Panc1 (cell line): ENCODE data around the gene KLHL30. TPM values are rescaled to one million over a fixed set of nuclear protein-coding genes. Genes with fewer than 3 reads are reported as not detected.

Experiments
- ATAC-seq: fragments of 200-7000 bp; cut with Tn5 transposase; 2 replicates; pipeline ENCODE4 v1.9.1; 2020; ENCODE audit warnings: mild to moderate bottlenecking, moderate library complexity
- BruUV-seq: library from RNA; stranded (reverse); fragments of 400-500 nt; replicated peaks from 2 replicates; lab custom pipeline; 2021; lab: Mats Ljungman, UMichigan
- CTCF ChIA-PET: fragments of 300-600 bp; sonication (Branson Sonifier 250); formaldehyde crosslinking; loops from one replicate; lab custom pipeline; 2022; ENCODE audit warnings: antibody characterized with exemption; lab: Charles Lee
- POLR2A ChIA-PET: fragments of 300-600 bp; sonication (Branson Sonifier 250); formaldehyde crosslinking; loops from one replicate; lab custom pipeline; 2022; ENCODE audit warnings: antibody characterized with exemption; lab: Charles Lee
- DNase-seq: peaks from one replicate; pipeline ENCODE4 v3.0.0-alpha.2; 2010; ENCODE audit warnings: low read depth, low spot score
- H3K27ac ChIP-seq: 2 replicates; pipeline ENCODE4 v1.5.1; 2011; ENCODE audit warnings: mild to moderate bottlenecking, low read length, inconsistent platforms
- H3K27me3 ChIP-seq: fragments of 200-500 bp; sonication (Bioruptor generic); 2 replicates; pipeline ENCODE4 v1.6.0; 2014; ENCODE audit warnings: low read length, inconsistent platforms; ENCODE audit not compliant: control insufficient read depth, insufficient read depth
- H3K36me3 ChIP-seq: fragments of 200-500 bp; sonication (Bioruptor generic); 2 replicates; pipeline ENCODE4 v1.5.1; 2014; ENCODE audit warnings: inconsistent platforms, mild to moderate bottlenecking, low read length, moderate library complexity; ENCODE audit not compliant: control insufficient read depth, insufficient read depth
- H3K4me1 ChIP-seq: 2 replicates; pipeline ENCODE4 v1.5.1; 2011; ENCODE audit warnings: inconsistent platforms, mild to moderate bottlenecking, low read length, moderate library complexity; ENCODE audit not compliant: control insufficient read depth, insufficient read depth
- H3K4me3 ChIP-seq, 2 experiments: 2 replicates each; pipeline ENCODE4 v1.5.1; 2011 to 2012; ENCODE audit warnings: low read depth in 2 of 2, low read length in 2 of 2, mild to moderate bottlenecking in 2 of 2, inconsistent platforms in 1 of 2, moderate library complexity in 1 of 2
- H3K9me3 ChIP-seq: fragments of 200-500 bp; sonication (Bioruptor generic); 2 replicates; pipeline ENCODE4 v1.5.1; 2014; ENCODE audit warnings: low read depth, mild to moderate bottlenecking, inconsistent platforms, low read length, moderate library complexity; ENCODE audit not compliant: control insufficient read depth, insufficient read depth
- CTCF ChIP-seq: fragments of 450-650 bp; IDR thresholded peaks from 2 replicates; pipeline ENCODE4 v1.5.1; 2017; ENCODE audit warnings: mild to moderate bottlenecking
- POLR2AphosphoS5 ChIP-seq: IDR thresholded peaks from 2 replicates; pipeline ENCODE4 v1.6.1; 2012; ENCODE audit warnings: mild to moderate bottlenecking, low read depth, low read length, moderate library complexity
- SIN3A ChIP-seq: IDR thresholded peaks from 2 replicates; pipeline ENCODE4 v1.6.1; 2012; ENCODE audit warnings: low read depth, mild to moderate bottlenecking, low read length, moderate library complexity, borderline replicate concordance; ENCODE audit not compliant: insufficient read depth
- TCF7L2 ChIP-seq: IDR thresholded peaks from 2 replicates; pipeline ENCODE4 v1.6.1; 2011; ENCODE audit warnings: mild to moderate bottlenecking, low read depth, low read length, inconsistent platforms
- in situ Hi-C: cut with HindIII; loops from 2 replicates; pipeline ENCODE4 v1.10.0; 2016; ENCODE audit warnings: low sequenced_read_pairs, low pct_unique_long_range_greater_than_20kb
- intact Hi-C: fragments of 100-400 bp; cut with micrococcal nuclease; formaldehyde crosslinking; loops from one replicate; pipeline ENCODE4 v1.10.0; 2022; ENCODE audit not compliant: unreplicated experiment
- total RNA-seq: library from RNA; stranded (reverse); gene quantifications from one replicate; pipeline ENCODE4 v1.2.1, GENCODE V29; 2021; ENCODE audit not compliant: unreplicated experiment
- TF ChIP-seq, protein P1 (sequence below), 2 experiments: IDR thresholded peaks; 2 replicates each; pipeline ENCODE4 v1.6.1; 2011 to 2012; ENCODE audit warnings: low read depth in 2 of 2, control low read depth in 1 of 2, low read length in 1 of 2, mild to moderate bottlenecking in 1 of 2, moderate library complexity in 1 of 2; ENCODE audit not compliant: insufficient read depth in 1 of 2

Gene KLHL30
- total RNA-seq, 1 experiment from 2014 or later, result 0.26 TPM

DNA sequence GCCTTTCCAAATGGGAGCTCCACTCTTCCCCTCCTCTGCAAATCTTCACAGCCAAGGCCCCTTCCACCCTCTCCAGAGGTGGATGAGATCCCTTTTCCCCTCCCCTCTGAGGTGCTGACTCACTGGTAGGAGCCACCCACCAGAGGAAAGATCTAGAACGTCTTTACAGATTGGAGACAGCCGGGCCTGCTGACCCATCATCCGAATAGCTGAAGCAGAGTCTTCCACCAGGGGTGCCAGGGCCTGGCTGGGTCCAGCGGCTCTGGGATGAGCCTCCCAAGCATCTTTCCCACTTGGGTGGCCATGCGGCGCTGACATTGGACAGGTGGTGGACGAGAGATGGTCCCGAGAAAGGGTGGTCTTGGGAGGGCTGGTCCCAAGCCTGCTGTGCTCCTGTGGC, 29.3 kb downstream of the KLHL30 start:
- Histone ChIP-seq H3K4me1 (peaks cover 7% of the 10 kb centered on the region; the same call in 1 of the 2 replicates), H3K4me3 (no peak overlapping the region), H3K36me3 (peaks cover 6% of the 10 kb centered on the region), H3K9me3 (no peaks in the 10 kb centered on the region), H3K27ac (no peak overlapping the region), H3K27me3 (no peaks in the 10 kb centered on the region)
- in situ Hi-C loops (no loop called here), intact Hi-C loops (no loop called here)
- TF ChIP-seq TCF7L2 (no peak), SIN3A (no peak), CTCF (no peak), POLR2AphosphoS5 (no peak)
- TF ChIP-seq, protein P1, sequence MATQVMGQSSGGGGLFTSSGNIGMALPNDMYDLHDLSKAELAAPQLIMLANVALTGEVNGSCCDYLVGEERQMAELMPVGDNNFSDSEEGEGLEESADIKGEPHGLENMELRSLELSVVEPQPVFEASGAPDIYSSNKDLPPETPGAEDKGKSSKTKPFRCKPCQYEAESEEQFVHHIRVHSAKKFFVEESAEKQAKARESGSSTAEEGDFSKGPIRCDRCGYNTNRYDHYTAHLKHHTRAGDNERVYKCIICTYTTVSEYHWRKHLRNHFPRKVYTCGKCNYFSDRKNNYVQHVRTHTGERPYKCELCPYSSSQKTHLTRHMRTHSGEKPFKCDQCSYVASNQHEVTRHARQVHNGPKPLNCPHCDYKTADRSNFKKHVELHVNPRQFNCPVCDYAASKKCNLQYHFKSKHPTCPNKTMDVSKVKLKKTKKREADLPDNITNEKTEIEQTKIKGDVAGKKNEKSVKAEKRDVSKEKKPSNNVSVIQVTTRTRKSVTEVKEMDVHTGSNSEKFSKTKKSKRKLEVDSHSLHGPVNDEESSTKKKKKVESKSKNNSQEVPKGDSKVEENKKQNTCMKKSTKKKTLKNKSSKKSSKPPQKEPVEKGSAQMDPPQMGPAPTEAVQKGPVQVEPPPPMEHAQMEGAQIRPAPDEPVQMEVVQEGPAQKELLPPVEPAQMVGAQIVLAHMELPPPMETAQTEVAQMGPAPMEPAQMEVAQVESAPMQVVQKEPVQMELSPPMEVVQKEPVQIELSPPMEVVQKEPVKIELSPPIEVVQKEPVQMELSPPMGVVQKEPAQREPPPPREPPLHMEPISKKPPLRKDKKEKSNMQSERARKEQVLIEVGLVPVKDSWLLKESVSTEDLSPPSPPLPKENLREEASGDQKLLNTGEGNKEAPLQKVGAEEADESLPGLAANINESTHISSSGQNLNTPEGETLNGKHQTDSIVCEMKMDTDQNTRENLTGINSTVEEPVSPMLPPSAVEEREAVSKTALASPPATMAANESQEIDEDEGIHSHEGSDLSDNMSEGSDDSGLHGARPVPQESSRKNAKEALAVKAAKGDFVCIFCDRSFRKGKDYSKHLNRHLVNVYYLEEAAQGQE (IDR thresholded peaks at IDR 0.05; ENCODE audit: insufficient read depth in 1 of 2, low read depth in 2 of 2, low read length in 1 of 2), result no peak
- ChIA-PET CTCF (no interaction called here), POLR2A (interaction anchor here (0.6 kb wide), 1 partner anchor 26 kb away, joined by 3 read pairs; no protein-coding TSS in a partner anchor)
- BruUV-seq, result no TSS peak
- ATAC-seq, result no peak
- no peak for DNase-seq

DNA sequence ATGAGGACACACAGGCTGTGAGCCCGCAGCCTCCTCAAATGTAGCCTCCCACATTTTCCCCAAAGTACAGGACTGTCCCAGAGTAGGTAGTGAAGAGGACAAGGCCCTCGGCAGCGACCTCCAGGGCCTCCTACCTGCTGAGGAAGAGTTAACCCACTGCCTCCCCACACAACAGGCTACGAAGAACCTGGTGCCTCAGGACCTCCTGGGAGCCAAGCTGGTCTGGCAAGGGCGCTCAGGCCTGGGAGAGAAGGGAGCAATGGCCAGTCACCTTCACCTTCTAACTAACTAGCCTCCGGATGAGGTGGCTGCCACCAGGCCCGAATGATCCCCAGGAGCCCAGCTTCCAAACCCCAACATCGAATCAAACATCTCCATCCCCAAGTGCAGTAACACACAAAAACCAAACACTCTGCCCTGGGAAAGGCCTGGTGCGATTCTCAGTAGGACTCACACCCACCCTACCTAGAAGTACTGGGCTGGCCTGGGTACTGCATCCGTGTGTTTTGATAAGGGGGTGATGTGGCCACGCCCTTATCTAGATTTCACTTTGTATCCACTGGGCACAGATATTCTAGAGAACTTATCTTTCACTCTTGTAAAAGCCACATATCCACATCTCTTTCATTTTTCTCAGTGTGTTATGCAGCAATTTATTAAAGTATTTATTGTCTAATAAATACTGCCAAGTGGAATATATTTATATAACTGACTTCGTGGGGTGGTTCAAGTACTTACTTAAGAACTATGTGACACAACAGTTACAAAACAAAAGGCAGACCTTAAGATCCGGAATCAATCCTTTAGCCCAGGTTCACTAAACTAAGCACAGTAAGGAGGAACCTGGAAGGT, 30.0 kb downstream of the KLHL30 start:
- H3K27ac ChIP-seq, result no peak overlapping the region
- CTCF ChIA-PET, result no interaction called here

More for the DNA sequence above, 30.0 kb downstream of the KLHL30 start:
- POLR2A ChIA-PET, result interaction anchor here (0.6 kb wide), 1 partner anchor 26 kb away, joined by 3 read pairs; no protein-coding TSS in a partner anchor
- H3K9me3 ChIP-seq, result no peaks in the 10 kb centered on the region
- in situ Hi-C loops (no loop called here), intact Hi-C loops (no loop called here)
- H3K27me3 ChIP-seq, result no peaks in the 10 kb centered on the region
- H3K4me1 ChIP-seq, result peaks cover 7% of the 10 kb centered on the region; the same call in 1 of the 2 replicates
- BruUV-seq, result no TSS peak
- TF ChIP-seq TCF7L2 (no peak), POLR2AphosphoS5 (no peak), SIN3A (no peak), CTCF (no peak)
- TF ChIP-seq, protein P1 (IDR thresholded peaks at IDR 0.05; ENCODE audit: insufficient read depth in 1 of 2, low read depth in 2 of 2, low read length in 1 of 2), result no peak
- DNase-seq (no peak), ATAC-seq (no peak)
- peaks cover 6% of the 10 kb centered on the region for H3K36me3 ChIP-seq
- H3K4me3 ChIP-seq, result no peak overlapping the region
